Measurements from ENCODE around the gene PRMT5. TPM values are rescaled to one million over a fixed set of nuclear protein-coding genes. Genes with fewer than 3 reads are reported as not detected.

The PRMT5 gene
- total RNA-seq, 8 experiments from 2014 or later, result 49.3 to 108 (median 83.0) TPM

- Histone ChIP-seq H3K4me3 (no peak overlapping the region), H3K27ac (no peak overlapping the region), H3K4me1 (replicated peaks in 1 of 2) (no peaks in the 10 kb centered on the region)
- no peak for ATAC-seq (replicated peaks in 6 of 8)
- 81 to 100% (median 100%) methylated on average over 1 to 4 of the region's 4 CpGs; no CpG with 5 or more reads in 1 of the 10 experiments for WGBS, 10 experiments
- in situ Hi-C loops (cut with MboI; ENCODE audit: low pct_unique_long_range_greater_than_20kb in 2 of 9, low sequenced_read_pairs in 9 of 9, unreplicated experiment in 9 of 9), result no loop called here
Observed at GRCh38 chr14:22905627-22906026, 23.5 kb downstream of the PRMT5 start.

- no peak for ATAC-seq (replicated peaks in 6 of 8)
- H3K4me3 ChIP-seq, result no peak overlapping the region
- no peak overlapping the region for H3K27ac ChIP-seq
- peaks cover 3 to 5% of the 10 kb centered on the region in 2 donors for H3K4me1 ChIP-seq (replicated peaks in 1 of 2)
- in situ Hi-C loops (cut with MboI; ENCODE audit: low pct_unique_long_range_greater_than_20kb in 2 of 9, low sequenced_read_pairs in 9 of 9, unreplicated experiment in 9 of 9), result no loop called here
- WGBS, 10 experiments, result 75 to 100% (median 97%) methylated on average over 1 to 2 of the region's 2 CpGs; no CpG with 5 or more reads in 4 of the 10 experiments
Observed at GRCh38 chr14:22903742-22904087, 25.5 kb downstream of the PRMT5 start.

- ATAC-seq (replicated peaks in 6 of 8), result no peak
- Histone ChIP-seq H3K4me1 (replicated peaks in 1 of 2) (peaks cover 3 to 5% of the 10 kb centered on the region in 2 donors), H3K27ac (no peak overlapping the region), H3K4me3 (no peak overlapping the region)
- WGBS, 10 experiments, result 80 to 100% (median 98%) methylated on average over 1 to 6 of the region's 7 CpGs; no CpG with 5 or more reads in 4 of the 10 experiments
- in situ Hi-C loops (cut with MboI; ENCODE audit: low pct_unique_long_range_greater_than_20kb in 2 of 9, low sequenced_read_pairs in 9 of 9, unreplicated experiment in 9 of 9), result no loop called here
Observed at GRCh38 chr14:22901799-22902198, 27.4 kb downstream of the PRMT5 start.

GRCh38 chr14:22900081-22900799, 28.9 kb downstream of the PRMT5 start:
- no peak overlapping the region for H3K27ac ChIP-seq
- in situ Hi-C loops (cut with MboI; ENCODE audit: low pct_unique_long_range_greater_than_20kb in 2 of 9, low sequenced_read_pairs in 9 of 9, unreplicated experiment in 9 of 9), result no loop called here
- H3K4me1 ChIP-seq (replicated peaks in 1 of 2), result peaks cover 3 to 5% of the 10 kb centered on the region in 2 donors
- H3K4me3 ChIP-seq, result no peak overlapping the region
- 0 to 24% (median 0%) methylated on average over 1 to 3 of the region's 3 CpGs; no CpG with 5 or more reads in 7 of the 10 experiments for WGBS, 10 experiments
- ATAC-seq (replicated peaks in 6 of 8), result peak; percentile 60 to 83 (median 68)

- no peak overlapping the region for H3K4me3 ChIP-seq
- peak in 3 of 8 experiments; percentile 45 to 68 (median 53) for ATAC-seq (replicated peaks in 6 of 8)
Observed at GRCh38 chr14:22898302-22899090, 30.7 kb downstream of the PRMT5 start.

GRCh38 chr14:22897357-22897756, 31.8 kb downstream of the PRMT5 start:
- no peak for ATAC-seq (replicated peaks in 6 of 8)
- in situ Hi-C loops (cut with MboI; ENCODE audit: low pct_unique_long_range_greater_than_20kb in 2 of 9, low sequenced_read_pairs in 9 of 9, unreplicated experiment in 9 of 9), result no loop called here
- 60 to 100% (median 92%) methylated on average over 1 of the region's 1 CpG; no CpG with 5 or more reads in 4 of the 10 experiments for WGBS, 10 experiments
- Histone ChIP-seq H3K27ac (no peak overlapping the region), H3K4me1 (replicated peaks in 1 of 2) (peaks cover 3 to 5% of the 10 kb centered on the region in 2 donors), H3K4me3 (no peak overlapping the region)

More at GRCh38 chr14:22898302-22899090, 30.7 kb downstream of the PRMT5 start:
- no peak overlapping the region for H3K27ac ChIP-seq
- in situ Hi-C loops (cut with MboI; ENCODE audit: low pct_unique_long_range_greater_than_20kb in 2 of 9, low sequenced_read_pairs in 9 of 9, unreplicated experiment in 9 of 9), result no loop called here
- H3K4me1 ChIP-seq (replicated peaks in 1 of 2), result peaks cover 3 to 5% of the 10 kb centered on the region in 2 donors
- 16 to 100% (median 82%) methylated on average over 2 to 6 of the region's 8 CpGs; no CpG with 5 or more reads in 3 of the 10 experiments for WGBS, 10 experiments

GRCh38 chr14:22896760-22897159, 32.4 kb downstream of the PRMT5 start:
- ATAC-seq (replicated peaks in 6 of 8), result no peak
- in situ Hi-C loops (cut with MboI; ENCODE audit: low pct_unique_long_range_greater_than_20kb in 2 of 9, low sequenced_read_pairs in 9 of 9, unreplicated experiment in 9 of 9), result no loop called here

GRCh38 chr14:22896356-22896755, 32.8 kb downstream of the PRMT5 start:
- Histone ChIP-seq H3K4me3 (no peak overlapping the region), H3K27ac (no peak overlapping the region), H3K4me1 (replicated peaks in 1 of 2) (peaks cover 3 to 5% of the 10 kb centered on the region in 2 donors)
- ATAC-seq (replicated peaks in 6 of 8), result no peak
- WGBS, 10 experiments, result 60 to 100% (median 79%) methylated on average over 1 to 5 of the region's 5 CpGs; no CpG with 5 or more reads in 3 of the 10 experiments
- in situ Hi-C loops (cut with MboI; ENCODE audit: low pct_unique_long_range_greater_than_20kb in 2 of 9, low sequenced_read_pairs in 9 of 9, unreplicated experiment in 9 of 9), result no loop called here

More at GRCh38 chr14:22896760-22897159, 32.4 kb downstream of the PRMT5 start:
- Histone ChIP-seq H3K4me3 (no peak overlapping the region), H3K27ac (no peak overlapping the region), H3K4me1 (replicated peaks in 1 of 2) (peaks cover 3 to 5% of the 10 kb centered on the region in 2 donors)
- 71 to 100% (median 92%) methylated on average over 1 to 3 of the region's 3 CpGs; no CpG with 5 or more reads in 3 of the 10 experiments for WGBS, 10 experiments

GRCh38 chr14:22895402-22895801, 33.8 kb downstream of the PRMT5 start:
- Histone ChIP-seq H3K4me1 (replicated peaks in 1 of 2) (peaks cover 3 to 5% of the 10 kb centered on the region in 2 donors), H3K4me3 (no peak overlapping the region), H3K27ac (no peak overlapping the region)
- ATAC-seq (replicated peaks in 6 of 8), result no peak
- 86 to 100% methylated on average over 1 of the region's 1 CpG; no CpG with 5 or more reads in 8 of the 10 experiments for WGBS, 10 experiments
- in situ Hi-C loops (cut with MboI; ENCODE audit: low pct_unique_long_range_greater_than_20kb in 2 of 9, low sequenced_read_pairs in 9 of 9, unreplicated experiment in 9 of 9), result no loop called here

- ATAC-seq (replicated peaks in 6 of 8), result no peak
- in situ Hi-C loops (cut with MboI; ENCODE audit: low pct_unique_long_range_greater_than_20kb in 2 of 9, low sequenced_read_pairs in 9 of 9, unreplicated experiment in 9 of 9), result no loop called here
- Histone ChIP-seq H3K27ac (no peak overlapping the region), H3K4me3 (no peak overlapping the region), H3K4me1 (replicated peaks in 1 of 2) (no peaks in the 10 kb centered on the region)
- WGBS, 10 experiments, result 70 to 100% (median 75%) methylated on average over 1 to 4 of the region's 4 CpGs; no CpG with 5 or more reads in 1 of the 10 experiments
Observed at GRCh38 chr14:22893706-22894105, 35.5 kb downstream of the PRMT5 start.

- Histone ChIP-seq H3K27ac (no peak overlapping the region), H3K4me1 (replicated peaks in 1 of 2) (peaks cover 8 to 9% of the 10 kb centered on the region in 2 donors), H3K4me3 (no peak overlapping the region)
- in situ Hi-C loops (cut with MboI; ENCODE audit: low pct_unique_long_range_greater_than_20kb in 2 of 9, low sequenced_read_pairs in 9 of 9, unreplicated experiment in 9 of 9), result no loop called here
- WGBS, 10 experiments, result 60 to 100% (median 87%) methylated on average over 1 to 4 of the region's 7 CpGs; no CpG with 5 or more reads in 3 of the 10 experiments
- no peak for ATAC-seq (replicated peaks in 6 of 8)
Observed at GRCh38 chr14:22892488-22892887, 36.7 kb downstream of the PRMT5 start.

- Histone ChIP-seq H3K27ac (no peak overlapping the region), H3K4me1 (replicated peaks in 1 of 2) (peaks cover 19 to 21% of the 10 kb centered on the region in 2 donors), H3K4me3 (no peak overlapping the region)
- ATAC-seq (replicated peaks in 6 of 8), result no peak
- WGBS, 10 experiments, result 0 to 100% (median 83%) methylated on average over 1 of the region's 1 CpG; no CpG with 5 or more reads in 4 of the 10 experiments
- in situ Hi-C loops (cut with MboI; ENCODE audit: low pct_unique_long_range_greater_than_20kb in 2 of 9, low sequenced_read_pairs in 9 of 9, unreplicated experiment in 9 of 9), result no loop called here
Observed at GRCh38 chr14:22890416-22890815, 38.8 kb downstream of the PRMT5 start.

- Histone ChIP-seq H3K4me3 (no peak overlapping the region), H3K4me1 (replicated peaks in 1 of 2) (peaks cover 34 to 35% of the 10 kb centered on the region in 2 donors), H3K27ac (no peak overlapping the region)
- ATAC-seq (replicated peaks in 6 of 8), result no peak
- in situ Hi-C loops (cut with MboI; ENCODE audit: low pct_unique_long_range_greater_than_20kb in 2 of 9, low sequenced_read_pairs in 9 of 9, unreplicated experiment in 9 of 9), result no loop called here
- 80 to 100% (median 91%) methylated on average over 1 to 2 of the region's 4 CpGs; no CpG with 5 or more reads in 6 of the 10 experiments for WGBS, 10 experiments
Observed at GRCh38 chr14:22888662-22889061, 40.5 kb downstream of the PRMT5 start.
